PC-3 (cell line): ENCODE measurements around the gene GPR183.

ENCODE experiments used
- CTCF ChIP-seq: fragments of 300-600 bp; sonication (generic); conservative IDR thresholded peaks from 2 replicates; pipeline ENCODE4 v1.5.1; 2017; ENCODE audit warnings: antibody characterized with exemption, low read depth, mild to moderate bottlenecking, low read length
- EZH2 ChIP-seq: fragments of 300-600 bp; sonication (generic); IDR thresholded peaks from one replicate; pipeline ENCODE4 v1.6.1; 2017; ENCODE audit warnings: antibody characterized with exemption, mild to moderate bottlenecking, low read length; ENCODE audit not compliant: unreplicated experiment

- TF ChIP-seq CTCF: no peak
- TF ChIP-seq EZH2: no peak
Measured at GRCh38 chr13:99289271-99289670, 17.9 kb downstream of the GPR183 start.
